NCI-H82 treated with DMSO at 0.1 percent for 48 hours (cell line): Measurements from ENCODE around the gene AUTS2.

ENCODE experiments used
- DNase-seq: peaks from one replicate; lab custom pipeline; 2025; ENCODE audit not compliant: unreplicated experiment; lab: John Stamatoyannopoulos, UW

Gene AUTS2

GRCh38 chr7:70474639-70475234 is 876.5 kb downstream of the AUTS2 start:
- no peak for DNase-seq

- no peak for DNase-seq
Measured at GRCh38 chr7:70477036-70478010, 879.0 kb downstream of the AUTS2 start.

GRCh38 chr7:70479153-70480021 is 881.1 kb downstream of the AUTS2 start:
- no peak for DNase-seq

- DNase-seq = no peak
Measured at GRCh38 chr7:70480927-70481569, 882.8 kb downstream of the AUTS2 start.

- peak; percentile 13 for DNase-seq
Measured at GRCh38 chr7:70481570-70482123, 883.4 kb downstream of the AUTS2 start.

- DNase-seq = no peak
Measured at GRCh38 chr7:70484255-70484654, 886.0 kb downstream of the AUTS2 start.

- DNase-seq = no peak
Measured at GRCh38 chr7:70486977-70487376, 888.7 kb downstream of the AUTS2 start.

GRCh38 chr7:70487428-70487827 is 889.2 kb downstream of the AUTS2 start:
- no peak for DNase-seq

- no peak for DNase-seq
Measured at GRCh38 chr7:70487886-70488285, 889.6 kb downstream of the AUTS2 start.

- no peak for DNase-seq
Measured at GRCh38 chr7:70489813-70490212, 891.5 kb downstream of the AUTS2 start.

GRCh38 chr7:70492625-70493024 is 894.4 kb downstream of the AUTS2 start:
- no peak for DNase-seq

- DNase-seq = no peak
Measured at GRCh38 chr7:70494225-70495032, 896.2 kb downstream of the AUTS2 start.

- no peak for DNase-seq
Measured at GRCh38 chr7:70495033-70495376, 896.7 kb downstream of the AUTS2 start.

- DNase-seq = no peak
Measured at GRCh38 chr7:70497793-70498192, 899.5 kb downstream of the AUTS2 start.

- DNase-seq = no peak
Measured at GRCh38 chr7:70498232-70498992, 900.1 kb downstream of the AUTS2 start.

GRCh38 chr7:70500261-70500660 is 902.0 kb downstream of the AUTS2 start:
- no peak for DNase-seq

- DNase-seq = no peak
Measured at GRCh38 chr7:70502117-70502863, 904.0 kb downstream of the AUTS2 start.

GRCh38 chr7:70504254-70504653 is 906.0 kb downstream of the AUTS2 start:
- no peak for DNase-seq
